Panc1 (cell line): ENCODE data around the gene CALCB.

Experiments
- CTCF ChIP-seq: fragments of 450-650 bp; IDR thresholded peaks from 2 replicates; pipeline ENCODE4 v1.5.1; 2017; ENCODE audit warnings: mild to moderate bottlenecking
- POLR2AphosphoS5 ChIP-seq: IDR thresholded peaks from 2 replicates; pipeline ENCODE4 v1.6.1; 2012; ENCODE audit warnings: mild to moderate bottlenecking, low read depth, low read length, moderate library complexity
- REST ChIP-seq, 2 experiments: IDR thresholded peaks; 2 replicates each; pipeline ENCODE4 v1.6.1; 2011 to 2012; ENCODE audit warnings: low read depth in 2 of 2, control low read depth in 1 of 2, low read length in 1 of 2, mild to moderate bottlenecking in 1 of 2, moderate library complexity in 1 of 2; ENCODE audit not compliant: insufficient read depth in 1 of 2

- TF ChIP-seq CTCF (no peak), REST (IDR thresholded peaks at IDR 0.05; ENCODE audit: insufficient read depth in 1 of 2, low read depth in 2 of 2, low read length in 1 of 2) (no peak), POLR2AphosphoS5 (no peak)
Observed at GRCh38 chr11:15119352-15119751, 46.0 kb downstream of the CALCB start.
